HG03196 (cell line): Measurements from ENCODE around the gene RNF224.
A peak's percentile ranks its signal among the peaks of the same experiment; 100 is the strongest.

Experiments used
- ATAC-seq: cut with Tn5 transposase; IDR thresholded peaks from one replicate; pipeline ENCODE4 v1.9.1; 2021; ENCODE audit not compliant: unreplicated experiment

RNF224 gene

DNA sequence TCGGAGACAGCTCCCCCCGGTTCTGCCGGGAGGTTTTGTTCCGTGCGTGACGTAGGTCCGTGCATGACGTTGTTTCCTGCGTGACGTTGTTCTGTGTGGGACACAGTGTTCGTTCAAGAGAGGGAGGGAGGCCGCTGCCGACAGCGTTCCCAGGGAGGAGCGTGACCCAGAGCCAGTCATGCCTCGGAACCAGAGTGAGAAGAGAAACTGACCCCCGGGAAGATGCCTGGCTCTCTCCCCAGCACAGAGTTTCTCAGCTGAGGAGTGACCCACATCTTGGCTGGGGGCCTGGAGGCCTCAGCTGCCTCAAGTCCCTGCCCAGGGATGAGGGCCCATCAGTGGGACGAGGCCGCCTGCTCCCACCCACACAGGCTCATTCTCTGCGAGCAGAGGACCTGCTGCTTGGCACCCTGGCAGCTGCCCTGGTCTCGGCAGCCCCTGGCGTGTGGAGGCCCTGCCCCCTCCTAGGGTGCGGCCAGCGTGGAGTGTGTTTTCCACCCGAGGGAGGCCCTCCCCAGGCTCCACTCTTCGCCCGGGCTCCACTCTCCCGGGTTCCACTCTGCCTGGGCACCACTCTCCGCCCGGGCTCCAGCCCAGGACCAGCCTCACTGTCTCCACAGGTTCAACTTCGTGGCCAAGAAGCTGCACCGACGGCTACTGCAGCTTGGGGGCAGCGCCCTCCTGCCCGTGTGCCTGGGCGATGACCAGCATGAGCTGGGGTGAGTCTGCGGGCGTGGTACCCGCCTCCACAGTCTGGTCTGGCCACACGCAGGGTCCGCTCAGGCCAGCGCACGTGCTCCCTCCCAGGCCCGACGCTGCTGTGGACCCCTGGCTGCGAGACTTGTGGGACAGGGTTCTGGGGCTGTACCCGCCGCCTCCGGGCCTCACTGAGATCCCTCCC is 13.9 kb upstream of the RNF224 start:
- no peak for ATAC-seq

DNA sequence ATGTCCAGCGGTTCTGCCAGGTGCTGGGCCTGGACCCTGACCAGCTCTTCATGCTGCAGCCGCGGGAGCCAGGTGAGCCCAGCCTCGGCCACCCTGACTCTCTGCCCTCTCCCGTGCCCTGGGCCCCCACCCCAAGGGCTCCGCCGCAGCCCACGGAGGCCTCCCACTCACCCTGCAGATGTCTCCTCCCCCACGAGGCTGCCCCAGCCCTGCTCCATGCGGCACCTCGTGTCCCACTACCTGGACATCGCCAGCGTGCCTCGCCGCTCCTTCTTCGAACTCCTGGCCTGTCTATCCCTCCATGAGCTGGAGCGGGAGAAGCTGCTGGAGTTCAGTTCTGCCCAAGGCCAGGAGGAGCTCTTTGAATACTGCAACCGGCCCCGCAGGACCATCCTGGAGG is 12.7 kb upstream of the RNF224 start:
- ATAC-seq: no peak

DNA sequence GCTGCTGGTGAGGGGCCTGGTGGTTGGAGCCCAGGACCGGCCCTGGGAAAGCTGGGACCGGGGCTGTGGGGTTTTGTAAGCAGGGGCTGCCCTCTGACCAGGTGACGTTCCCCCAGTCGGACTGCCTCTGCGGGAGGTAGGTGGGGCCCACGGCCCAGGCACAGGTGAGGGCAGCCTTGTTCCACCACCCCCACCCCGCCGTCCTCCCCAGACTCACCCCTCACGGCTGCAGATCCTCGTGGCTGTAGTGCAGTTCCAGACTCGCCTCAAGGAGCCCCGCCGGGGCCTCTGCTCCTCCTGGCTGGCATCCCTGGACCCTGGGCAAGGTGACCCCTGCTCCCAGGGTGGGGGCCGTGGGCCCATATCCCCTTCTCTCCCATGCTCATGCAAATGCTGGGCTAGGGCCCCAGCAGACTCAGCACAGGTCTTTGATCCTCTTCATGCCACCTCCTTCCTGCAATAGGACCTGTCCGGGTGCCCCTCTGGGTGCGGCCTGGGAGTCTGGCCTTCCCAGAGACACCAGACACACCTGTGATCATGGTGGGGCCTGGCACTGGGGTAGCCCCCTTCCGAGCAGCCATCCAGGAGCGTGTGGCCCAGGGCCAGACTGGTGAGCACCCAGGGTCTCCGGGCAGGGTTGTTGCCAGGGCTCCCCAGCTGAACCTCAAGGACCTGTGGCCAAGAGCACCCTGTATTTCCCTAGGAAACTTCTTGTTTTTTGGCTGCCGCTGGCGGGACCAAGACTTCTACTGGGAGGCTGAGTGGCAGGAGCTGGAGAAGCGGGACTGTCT is 11.9 kb upstream of the RNF224 start:
- ATAC-seq: no peak

DNA sequence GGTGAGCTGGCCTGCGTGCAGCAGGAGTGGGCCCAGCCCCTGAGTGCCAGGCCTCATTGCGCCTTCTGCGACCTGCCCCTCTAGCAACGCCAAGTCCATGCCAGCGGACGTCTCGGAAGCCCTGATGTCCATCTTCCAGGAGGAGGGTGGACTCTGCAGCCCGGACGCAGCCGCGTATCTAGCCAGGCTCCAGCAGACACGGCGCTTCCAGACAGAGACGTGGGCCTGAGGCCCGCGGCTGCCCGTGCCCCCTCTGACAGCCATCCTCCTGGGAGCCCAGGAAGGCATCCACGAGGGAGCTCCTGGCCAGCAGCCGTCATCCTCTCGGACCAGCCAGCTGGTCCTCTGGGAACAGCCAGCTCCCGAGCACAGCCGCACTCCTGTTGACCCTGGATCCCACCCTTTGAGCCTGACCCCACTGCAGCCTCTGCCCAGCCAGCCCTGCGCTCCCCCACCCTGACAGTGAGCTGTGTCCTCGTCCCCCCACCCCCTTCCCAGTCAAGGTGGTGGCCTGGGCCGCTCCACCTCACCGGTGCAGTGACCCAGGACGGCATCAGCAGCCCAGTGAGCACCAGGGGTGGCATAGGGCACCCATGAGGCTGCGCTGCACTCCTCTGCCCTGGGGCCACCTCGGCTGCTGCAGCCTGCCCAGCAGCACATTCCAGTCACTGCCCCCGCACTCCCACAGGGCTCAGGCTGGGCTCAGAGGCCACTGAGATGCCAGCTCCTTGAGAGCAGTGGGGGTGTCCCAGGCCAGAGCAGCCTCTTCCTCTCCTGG is 10.9 kb upstream of the RNF224 start:
- no peak for ATAC-seq

DNA sequence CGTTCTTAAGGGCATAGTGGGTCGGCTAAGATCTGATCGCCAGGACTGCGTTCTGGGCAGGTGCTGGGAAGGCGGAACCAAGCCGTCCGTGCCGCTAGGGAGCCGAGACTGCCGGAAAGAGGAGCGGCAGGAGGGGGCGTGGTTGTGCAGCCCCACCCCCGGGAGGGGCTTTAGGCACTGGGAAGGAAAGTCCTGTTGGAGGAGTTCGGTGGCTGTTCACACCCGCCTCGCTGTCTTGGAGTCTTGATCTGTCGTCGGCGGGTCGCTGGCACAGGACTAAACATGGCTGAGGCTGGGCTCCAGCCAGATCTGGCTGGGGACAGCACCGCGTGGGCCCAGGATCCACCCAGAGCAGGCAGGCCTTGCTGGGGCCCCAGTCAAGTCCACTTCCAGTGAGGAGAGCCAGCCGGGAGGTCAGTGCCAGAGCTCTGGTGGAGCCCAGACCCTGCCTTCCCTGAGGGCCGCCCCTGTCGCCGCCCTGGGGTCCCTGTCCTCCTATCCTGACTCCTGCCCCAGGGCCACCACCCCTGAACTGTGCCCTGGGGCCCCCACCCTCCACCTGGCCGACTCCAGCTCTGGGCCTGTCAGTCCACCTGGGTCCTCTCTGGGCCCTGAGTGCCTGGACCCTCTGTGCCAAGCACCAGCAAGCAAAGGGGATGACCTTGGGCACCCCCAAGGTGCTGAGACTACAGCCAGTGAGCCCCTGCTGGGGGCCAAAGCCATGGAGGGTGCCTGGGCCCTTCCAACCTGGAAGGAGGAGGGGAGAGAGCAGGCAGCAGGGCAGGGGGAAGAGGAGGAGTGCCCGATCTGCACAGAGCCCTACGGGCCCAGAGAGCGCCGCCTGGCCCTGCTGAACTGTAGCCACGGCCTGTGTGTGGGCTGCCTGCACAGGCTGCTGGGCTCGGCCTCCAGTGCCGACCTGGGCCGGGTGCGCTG is 9.8 kb upstream of the RNF224 start:
- no peak for ATAC-seq

DNA sequence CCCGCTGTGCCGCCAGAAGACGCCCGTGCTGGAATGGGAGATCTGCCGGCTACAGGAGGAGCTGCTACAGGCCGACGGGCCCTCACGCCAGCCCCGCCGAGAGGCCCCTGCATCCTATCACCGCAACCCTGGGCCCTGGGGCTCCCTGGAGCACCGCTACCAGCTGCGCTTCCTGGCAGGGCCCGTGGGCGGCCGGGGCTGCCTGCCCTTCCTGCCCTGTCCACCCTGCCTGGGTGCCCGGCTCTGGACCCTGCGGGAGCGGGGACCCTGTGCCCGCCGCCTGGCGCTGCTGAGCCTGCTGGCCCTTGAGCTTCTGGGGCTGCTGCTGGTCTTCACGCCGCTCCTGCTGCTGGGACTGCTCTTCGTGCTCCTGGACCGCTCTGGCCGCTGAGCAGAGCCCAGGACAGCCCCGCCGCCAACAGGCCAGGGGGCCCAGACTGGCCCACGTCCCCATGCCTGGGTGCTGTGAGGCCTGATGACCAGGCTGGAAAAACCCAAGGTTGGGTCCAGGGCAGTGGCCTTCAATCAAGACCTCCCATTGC is 9.0 kb upstream of the RNF224 start:
- ATAC-seq: no peak

DNA sequence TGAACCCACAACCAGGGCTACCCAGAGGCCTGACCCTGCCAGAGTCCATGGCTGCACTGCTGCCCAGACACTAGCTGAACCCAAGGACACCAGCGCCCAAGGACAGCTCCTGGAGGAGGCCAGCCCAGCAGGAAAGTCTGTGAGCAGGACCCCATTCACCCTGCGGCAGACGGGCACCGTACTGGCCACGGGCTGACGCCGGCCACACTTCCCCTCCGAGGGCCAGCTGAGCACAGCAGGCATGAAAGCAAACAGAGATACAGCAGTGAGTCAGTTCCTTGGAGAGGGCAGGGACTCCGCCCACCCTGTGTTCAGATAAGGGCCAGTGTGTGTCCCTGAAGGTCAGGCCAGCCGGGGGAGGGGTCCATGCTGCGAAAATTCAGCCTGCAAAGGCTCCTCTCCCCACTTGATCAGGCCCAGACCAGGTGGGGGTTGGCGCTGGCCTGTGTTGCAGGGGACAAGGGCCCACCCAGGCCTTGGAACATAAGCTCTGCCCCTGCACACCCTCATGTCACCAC is 8.5 kb upstream of the RNF224 start:
- ATAC-seq: no peak

DNA sequence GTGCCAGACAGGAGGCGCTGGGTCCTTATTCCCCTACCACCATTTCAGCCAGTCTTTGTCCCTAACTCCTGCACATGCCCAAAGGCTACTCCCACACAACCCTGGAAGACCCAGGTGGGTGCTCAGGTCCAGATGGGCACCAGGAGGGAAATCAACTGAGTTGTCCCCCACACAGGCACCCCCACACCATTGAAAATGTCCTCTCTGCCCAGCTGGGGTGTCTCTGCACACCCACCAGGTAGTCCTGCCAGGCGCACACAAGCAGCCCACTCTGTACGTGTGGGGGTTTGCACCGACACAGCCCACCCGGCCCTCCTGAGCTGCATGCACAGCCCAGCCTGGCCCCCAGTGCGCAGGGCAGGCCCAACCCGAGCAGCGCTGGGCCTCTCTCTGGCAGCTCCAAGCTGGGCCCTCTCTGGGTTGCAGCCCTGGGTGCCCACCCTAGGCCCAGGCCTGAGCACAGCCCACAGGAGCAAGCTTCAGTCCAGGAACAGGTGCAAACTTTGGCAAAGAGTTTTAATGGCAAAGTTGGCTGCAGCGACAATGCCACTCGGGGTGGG is 7.5 kb upstream of the RNF224 start:
- ATAC-seq: no peak

DNA sequence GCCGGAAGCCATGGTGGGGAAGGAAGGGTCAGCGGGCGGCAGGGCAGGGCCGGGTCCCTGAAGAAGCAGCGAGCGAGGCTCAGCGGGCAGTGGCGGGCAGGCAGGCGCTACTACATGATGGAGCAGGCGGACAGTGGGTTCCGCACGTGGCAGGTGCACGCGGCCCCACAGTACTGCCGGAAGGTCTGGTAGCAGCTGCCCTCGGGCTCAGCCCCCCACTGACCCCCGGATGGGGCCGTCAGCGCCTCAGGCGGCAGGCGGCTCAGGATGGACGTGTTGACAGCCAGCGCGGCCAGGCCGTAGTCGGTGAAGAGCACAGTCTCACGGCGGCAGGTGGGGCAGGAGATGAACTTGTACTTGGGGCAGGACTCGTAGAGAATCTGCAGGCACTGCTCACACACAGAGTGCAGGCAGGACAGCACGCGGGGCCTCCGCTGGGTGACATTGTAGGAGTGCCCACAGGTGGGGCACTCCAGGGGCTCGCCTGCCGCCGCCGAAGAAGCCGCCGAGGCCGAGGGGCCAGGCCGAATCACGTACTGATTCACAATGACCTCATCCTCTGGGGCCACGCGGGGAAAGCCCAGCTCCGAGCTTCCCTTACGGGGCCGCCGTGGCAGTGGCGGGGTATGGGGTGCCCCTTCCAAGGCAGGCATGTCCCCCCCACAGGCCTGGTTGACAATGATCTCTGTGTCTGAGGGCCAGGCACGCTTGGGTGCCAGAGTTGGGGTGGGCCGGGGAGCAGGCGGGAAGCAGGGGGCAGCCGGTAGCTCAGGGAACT is 6.8 kb upstream of the RNF224 start:
- no peak for ATAC-seq

DNA sequence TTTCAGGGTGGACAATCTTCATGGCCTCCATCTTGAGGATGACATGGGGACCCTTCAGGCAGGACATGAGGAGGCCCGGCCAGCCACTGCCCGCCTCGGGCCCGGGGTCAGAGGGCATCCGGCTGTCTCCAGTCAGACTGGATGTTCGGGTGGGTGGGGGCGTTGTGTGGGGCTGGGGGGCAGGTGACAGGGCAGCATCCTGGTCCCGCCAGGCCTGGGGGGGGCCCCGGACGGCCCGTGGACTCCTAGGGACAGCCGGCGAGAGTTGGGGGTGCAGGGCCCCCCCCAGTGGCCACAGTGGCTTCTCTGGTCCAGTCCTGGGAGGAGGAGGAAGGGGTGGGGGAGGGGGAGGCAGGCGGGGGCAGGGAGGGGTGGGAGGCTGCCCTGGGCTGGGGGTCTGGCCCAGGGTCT is 6.2 kb upstream of the RNF224 start:
- no peak for ATAC-seq

DNA sequence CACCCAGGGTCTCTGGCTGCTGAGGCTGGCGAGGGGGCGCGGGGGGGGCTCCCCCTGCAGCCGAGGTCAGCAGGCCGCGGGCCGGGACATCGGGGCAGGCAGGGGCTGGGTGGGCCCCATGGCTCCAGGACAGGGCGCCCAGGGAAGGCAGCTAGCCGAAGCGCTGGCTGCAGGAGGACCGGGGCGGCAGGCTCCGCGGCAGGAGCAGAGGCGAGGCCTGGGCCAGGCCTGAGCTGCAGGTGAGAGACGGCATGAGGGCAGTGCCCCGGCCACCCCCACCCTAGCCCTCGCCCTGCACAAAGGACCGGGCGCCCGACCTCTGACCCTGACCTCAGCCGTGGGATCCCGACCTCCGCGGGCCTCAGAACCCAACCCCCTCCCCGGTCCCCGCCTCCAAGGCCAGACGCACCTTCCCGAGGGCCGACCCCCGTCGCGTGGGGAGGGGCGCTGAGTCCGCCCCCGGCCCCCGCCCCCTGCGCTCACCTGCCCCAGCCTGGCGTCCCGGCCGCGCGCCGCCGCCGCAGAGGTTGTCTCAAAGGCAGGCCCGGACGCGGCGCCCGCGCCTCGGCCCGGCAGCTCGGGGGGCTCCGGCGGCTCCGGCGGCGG is 5.7 kb upstream of the RNF224 start:
- ATAC-seq: no peak

DNA sequence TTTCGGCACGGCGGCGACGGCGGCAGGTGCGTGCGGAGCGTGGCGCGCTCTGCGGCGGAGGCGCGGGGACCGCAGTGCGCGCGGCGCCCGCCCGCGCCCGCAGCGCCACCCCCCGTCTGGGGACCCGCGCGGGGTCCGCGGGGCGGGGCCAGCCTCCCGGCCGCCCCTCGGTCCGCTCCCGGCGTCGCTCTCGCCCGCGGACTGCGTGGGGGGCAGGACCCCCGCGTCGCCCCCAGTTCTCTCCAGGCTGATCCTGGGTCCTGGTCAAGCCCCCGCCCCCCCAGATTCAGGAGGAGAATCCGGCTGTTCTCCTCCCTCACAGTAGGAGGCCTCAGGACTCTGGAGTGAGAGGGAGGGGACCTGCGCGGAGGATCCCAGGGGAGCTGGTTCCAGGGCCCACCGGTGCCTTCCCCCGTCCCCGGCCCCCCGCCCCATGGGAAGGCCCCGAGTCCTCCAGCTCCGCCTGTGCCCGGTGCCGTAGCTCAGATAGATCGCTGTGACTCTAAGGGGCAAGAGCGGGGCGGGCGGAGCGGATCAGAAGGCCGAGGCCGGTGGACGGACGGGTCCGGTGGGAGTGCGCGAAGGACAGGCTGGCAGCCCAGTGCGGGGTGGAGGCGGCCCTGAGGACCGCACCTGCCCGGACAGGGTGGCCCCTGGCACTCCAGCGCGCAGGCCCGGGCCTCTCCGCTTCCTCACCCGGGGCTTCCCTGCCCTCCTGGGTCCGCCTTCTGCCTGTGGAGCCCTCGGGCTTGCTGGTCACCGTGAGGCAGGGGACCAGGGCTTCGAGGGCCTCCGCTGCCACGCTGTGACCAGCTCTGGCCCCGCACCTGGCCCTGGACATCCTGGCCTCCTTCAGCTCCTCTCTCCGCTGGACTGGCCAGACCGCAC is 4.9 kb upstream of the RNF224 start, which contains the start of gene RNF208:
Gene RNF208, minus strand, starts transcription at position 51 of the 888 bp plus-strand sequence. CDS start 1,028 bp downstream, outside the sequence.
- peak; percentile 5 for ATAC-seq

DNA sequence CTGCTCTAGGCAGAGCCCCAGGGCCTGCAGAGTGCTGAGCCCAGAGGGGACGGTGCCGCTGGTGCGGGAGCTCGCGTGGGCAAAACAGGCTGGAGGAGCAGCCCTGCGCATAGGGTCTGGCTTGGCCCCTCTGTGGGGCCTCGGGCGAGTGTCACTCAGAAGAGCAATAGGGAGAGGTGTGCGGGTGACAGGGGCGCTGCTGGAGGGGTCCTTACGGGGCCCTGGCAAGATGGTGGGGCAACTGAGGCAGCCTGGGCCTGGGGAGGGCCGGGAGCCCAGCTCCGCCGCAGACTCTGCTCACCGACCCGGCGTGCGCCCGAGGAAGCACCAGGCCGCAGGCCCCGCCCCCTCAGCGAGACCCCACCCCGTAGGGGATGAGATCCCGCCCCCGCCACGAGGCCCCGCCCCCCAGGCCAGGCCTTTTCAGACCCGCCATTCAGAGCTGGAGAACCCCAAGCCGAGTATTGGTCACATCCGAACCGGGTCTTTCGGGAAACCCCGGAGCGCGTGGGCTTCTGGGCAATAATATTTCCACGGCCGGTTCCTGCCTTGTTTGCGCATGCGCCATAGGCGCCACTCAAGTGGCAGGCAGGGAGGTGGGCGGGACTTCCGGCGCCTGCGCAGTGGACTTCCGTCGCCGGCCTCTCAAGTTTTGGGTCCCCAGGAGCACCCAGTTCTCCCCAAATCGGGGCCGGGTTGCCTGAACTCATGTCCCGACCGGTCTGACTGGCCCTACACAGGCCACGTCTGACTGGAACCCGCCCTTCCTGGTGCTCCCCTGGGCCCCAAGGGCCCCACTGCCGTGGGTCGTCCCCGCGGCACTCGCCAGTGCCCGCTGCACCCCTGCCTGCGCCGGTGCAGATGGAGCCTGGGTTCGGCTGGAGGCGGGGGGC is 4.0 kb upstream of the RNF224 start:
- ATAC-seq: peak; percentile 67

DNA sequence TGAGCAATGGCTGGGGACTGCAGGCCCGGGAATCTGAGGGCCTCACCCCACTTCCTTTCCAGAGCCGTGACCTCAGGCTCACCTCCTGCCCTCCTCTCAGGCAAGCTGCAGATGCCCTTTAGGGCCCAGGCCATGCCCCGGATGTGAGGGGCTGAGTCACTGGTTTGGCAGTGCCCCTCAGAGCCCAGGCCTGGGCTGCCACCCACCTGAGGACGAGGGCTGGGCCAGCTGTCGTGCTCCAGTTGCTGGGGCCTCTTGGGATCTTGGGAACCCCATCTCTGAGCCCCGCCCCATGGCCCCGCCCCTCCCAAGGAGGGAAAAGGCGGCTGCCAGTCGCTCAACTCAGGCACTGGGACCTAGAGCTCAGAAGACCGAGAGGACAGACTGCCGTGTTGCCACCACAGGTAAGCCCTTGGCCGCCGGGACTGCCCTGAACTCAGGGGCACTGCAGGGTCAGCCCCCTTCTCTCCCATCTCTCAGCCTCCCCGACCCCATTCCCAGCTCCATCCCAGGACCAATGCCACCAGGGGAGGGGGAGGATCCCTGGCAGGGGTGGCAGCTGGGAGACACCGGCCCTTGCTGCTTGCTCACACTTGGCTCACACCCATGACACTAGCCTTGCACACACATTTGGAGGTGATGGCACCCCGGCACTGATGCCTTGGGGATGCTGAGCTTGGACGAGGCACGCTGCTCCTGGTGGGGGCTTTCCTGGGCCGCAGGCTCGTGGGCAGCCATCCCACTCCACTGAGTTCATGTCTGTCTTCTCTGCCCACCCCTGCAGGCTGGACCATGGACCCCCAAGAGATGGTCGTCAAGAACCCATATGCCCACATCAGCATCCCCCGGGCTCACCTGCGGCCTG is 2.2 kb upstream of the RNF224 start, which contains the start of gene CYSRT1:
Gene CYSRT1, plus strand, starts transcription at position 345 of the 865 bp plus-strand sequence. Its CDS starts 448 bp downstream, at position 793.
- no peak for ATAC-seq

DNA sequence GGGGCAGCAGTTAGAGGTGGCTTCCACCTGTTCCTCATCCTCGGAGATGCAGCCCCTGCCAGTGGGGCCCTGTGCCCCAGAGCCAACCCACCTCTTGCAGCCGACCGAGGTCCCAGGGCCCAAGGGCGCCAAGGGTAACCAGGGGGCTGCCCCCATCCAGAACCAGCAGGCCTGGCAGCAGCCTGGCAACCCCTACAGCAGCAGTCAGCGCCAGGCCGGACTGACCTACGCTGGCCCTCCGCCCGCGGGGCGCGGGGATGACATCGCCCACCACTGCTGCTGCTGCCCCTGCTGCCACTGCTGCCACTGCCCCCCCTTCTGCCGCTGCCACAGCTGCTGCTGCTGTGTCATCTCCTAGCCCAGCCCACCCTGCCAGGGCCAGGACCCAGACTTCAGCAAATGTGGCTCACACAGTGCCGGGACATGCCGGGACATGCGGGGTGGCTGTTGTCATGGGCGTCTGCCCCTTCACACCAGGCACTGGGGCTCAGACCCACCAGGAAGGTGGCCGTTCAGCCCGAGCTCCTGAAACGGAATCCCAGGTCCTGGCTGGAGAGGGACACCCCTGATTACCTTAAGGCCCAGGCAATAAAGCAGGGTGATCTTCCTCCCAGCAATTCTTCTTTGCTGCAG is 1.5 kb upstream of the RNF224 start:
- ATAC-seq: no peak
